GM12864 (cell line): ENCODE data around the gene FOXJ3.

Experiments used
- DNase-seq: peaks from one replicate; pipeline ENCODE4 v3.0.0-alpha.2; 2011; ENCODE audit warnings: low read depth
- H3K4me3 ChIP-seq: 2 replicates; pipeline ENCODE4 v1.5.1; 2011; ENCODE audit warnings: mild to moderate bottlenecking, low read depth, low read length, control low read depth
- TF ChIP-seq, protein P1 (sequence below): IDR thresholded peaks from 2 replicates; pipeline ENCODE4 v1.5.1; 2011; ENCODE audit warnings: low read depth, mild to moderate bottlenecking, moderate library complexity, low read length, control low read depth, inconsistent platforms; ENCODE audit errors: missing control alignments

FOXJ3 gene

DNA sequence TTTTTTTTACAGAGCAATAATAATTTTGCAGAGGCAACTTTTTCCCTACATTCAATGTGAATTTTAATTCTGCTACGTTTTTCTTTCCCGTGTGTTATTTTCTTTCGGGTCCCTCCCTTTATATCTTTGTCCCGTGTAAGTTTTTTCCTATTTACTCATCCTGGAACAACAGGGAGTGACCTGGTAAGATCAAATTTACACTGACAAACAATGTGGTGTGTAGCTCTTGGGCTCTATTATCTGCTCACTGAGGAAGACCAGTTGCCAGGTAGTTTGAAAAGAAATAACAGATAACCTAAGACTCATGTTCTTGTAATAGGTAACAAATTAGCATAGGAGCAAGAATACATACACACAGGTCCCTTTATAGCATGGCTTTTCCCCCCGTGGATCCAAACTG, 136.8 kb downstream of the FOXJ3 start:
- no peak for DNase-seq
- H3K4me3 ChIP-seq = no peak overlapping the region
- TF ChIP-seq, protein P1, sequence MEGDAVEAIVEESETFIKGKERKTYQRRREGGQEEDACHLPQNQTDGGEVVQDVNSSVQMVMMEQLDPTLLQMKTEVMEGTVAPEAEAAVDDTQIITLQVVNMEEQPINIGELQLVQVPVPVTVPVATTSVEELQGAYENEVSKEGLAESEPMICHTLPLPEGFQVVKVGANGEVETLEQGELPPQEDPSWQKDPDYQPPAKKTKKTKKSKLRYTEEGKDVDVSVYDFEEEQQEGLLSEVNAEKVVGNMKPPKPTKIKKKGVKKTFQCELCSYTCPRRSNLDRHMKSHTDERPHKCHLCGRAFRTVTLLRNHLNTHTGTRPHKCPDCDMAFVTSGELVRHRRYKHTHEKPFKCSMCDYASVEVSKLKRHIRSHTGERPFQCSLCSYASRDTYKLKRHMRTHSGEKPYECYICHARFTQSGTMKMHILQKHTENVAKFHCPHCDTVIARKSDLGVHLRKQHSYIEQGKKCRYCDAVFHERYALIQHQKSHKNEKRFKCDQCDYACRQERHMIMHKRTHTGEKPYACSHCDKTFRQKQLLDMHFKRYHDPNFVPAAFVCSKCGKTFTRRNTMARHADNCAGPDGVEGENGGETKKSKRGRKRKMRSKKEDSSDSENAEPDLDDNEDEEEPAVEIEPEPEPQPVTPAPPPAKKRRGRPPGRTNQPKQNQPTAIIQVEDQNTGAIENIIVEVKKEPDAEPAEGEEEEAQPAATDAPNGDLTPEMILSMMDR = no peak

DNA sequence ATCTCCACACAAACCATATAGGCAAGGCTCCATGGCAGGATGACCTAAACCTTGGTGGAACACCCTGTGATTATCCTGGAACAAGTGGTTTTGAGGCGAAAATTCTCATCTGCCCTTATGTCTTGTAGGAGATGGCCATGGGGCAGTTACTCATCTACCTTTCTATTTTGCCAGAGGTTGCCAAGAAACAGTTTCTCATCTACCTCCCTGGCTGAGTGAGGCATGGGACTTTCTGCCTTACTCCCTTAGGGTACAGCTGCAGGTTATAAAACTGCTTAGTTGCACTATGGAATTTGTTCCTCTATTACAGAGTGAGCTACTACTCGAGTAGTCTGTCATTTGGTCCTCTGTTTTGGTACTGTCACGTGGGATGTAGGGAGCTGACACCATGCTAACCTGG, 139.2 kb downstream of the FOXJ3 start:
- no peak overlapping the region for H3K4me3 ChIP-seq
- no peak for DNase-seq
- TF ChIP-seq, protein P1 = no peak

DNA sequence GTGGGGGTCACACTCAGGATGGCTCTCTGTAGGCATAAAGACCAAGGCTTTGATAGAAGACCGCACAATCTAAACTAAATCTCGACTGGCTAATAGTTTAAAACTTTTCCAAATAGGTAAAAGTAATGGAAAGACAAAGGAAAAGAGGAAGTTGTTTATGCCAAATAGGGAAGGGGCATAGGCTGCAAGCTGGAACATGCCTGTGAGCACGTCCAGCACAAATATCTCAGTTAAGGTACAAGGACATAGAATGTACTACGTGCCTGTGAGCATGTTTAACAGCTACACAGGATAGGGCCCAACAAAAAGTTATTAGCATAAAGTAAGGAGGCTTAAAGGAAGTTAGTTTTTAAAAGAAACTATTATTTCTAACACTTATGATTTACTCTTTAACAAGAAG, 142.9 kb downstream of the FOXJ3 start:
- no peak overlapping the region for H3K4me3 ChIP-seq
- no peak for DNase-seq
- TF ChIP-seq, protein P1 = no peak

DNA sequence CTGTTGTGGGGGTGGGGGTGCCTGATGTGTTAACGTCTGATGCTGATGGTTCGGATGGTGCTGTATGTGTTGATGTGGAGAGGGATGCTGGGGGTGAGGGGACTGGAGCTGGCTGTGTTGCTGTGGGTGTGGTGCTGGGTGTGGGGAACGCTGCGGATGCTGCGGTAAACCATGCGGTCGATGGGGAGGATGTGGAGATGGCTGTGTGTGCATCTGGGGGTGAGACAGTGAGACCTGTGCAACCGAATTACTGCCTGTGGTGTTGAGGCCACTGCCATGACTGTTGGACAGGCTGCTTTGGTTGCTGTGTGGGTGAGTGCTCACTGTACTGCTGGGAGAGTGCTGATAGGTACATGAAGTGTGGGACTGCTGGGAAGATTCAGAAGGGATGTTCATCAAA, 143.7 kb downstream of the FOXJ3 start:
- TF ChIP-seq, protein P1 = no peak
- H3K4me3 ChIP-seq = no peak overlapping the region
- no peak for DNase-seq

DNA sequence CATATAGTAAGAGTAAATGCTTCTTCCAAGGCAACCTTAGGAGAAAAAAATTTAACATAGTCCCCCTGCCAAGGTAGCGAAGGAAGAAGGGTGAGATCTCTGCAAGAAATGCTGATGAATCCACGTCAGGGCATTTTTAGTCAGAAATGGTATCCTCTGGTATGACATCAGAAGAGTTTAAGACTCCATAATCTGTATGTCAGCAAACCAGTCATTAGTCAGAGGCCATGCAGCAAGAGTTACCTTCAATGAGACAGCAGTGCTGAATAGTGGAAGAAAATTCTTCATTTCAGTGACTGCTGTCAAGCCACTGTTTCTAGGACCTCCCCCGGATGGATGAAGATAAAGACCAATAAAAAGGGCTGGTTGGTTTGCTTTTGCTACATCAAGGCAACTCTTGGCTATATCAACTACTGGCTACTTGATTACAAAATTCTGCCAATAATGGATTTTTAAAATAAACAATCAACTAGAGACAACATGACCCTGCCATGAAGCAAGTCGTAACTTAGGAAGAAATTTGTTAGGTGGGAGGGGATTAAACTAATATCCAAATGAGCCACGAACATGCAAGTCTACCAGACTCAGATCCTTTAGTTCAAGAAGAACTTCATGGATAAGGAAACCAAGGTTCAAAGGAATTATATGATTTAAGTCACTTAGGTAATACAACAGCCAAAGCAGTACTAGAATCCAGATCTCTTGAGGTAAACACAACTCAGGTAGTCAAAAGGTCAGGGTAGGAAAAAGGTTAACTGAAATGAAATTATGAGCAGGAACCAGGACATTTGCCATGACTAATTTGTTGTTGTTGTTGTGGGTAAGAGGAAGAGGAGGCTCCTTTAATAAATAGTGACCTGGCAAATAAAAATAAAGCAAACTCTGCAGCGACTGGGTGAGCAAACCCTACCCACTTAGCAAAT, 144.8 kb downstream of the FOXJ3 start:
- TF ChIP-seq, protein P1 = no peak
- no peak overlapping the region for H3K4me3 ChIP-seq
- no peak for DNase-seq

DNA sequence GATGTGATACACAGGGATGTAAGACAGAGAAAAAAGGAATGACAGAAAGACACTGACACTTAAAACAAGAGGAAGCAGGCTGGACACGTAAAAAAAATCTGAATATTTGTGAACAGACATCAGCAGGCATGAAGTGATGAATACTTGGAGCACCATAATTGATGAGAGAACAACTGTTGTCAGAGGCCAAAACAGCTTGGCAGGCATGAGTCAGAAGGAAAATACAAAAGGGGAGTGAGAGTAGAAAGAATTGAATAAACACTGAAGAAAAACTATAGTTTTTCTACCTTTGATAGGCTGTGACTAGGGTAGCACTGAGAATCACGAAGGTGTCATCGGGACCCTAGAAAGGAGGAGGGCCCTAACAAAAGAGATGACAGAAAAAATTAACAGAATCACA, 148.9 kb downstream of the FOXJ3 start:
- TF ChIP-seq, protein P1 = no peak
- DNase-seq = no peak
- H3K4me3 ChIP-seq = no peak overlapping the region

DNA sequence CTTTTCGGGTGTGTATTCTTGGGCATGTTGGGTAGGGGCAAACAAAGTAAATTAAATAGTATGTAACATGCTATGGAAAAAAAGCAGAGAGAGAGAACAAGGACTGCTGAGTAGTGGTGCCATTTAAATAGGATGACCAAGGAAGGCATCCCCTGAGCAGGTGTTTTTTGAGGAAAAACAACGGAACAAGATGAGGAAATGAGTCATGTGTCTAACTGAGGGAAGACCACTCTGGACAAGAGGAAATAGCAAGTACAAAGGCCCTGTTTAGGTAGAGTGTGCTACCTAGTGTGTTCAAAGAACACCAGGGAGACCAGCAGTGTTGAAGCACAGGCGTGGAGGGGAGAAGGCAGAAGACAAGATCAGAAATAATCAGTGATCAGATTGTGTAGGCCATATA, 150.4 kb downstream of the FOXJ3 start:
- H3K4me3 ChIP-seq = no peak overlapping the region
- TF ChIP-seq, protein P1 = no peak
- no peak for DNase-seq
